GM12878 (cell line): Measurements from ENCODE around the gene KRTAP1-1. TPM values are rescaled to one million over a fixed set of nuclear protein-coding genes. Genes with fewer than 3 reads are reported as not detected.

Experiments
- ATAC-seq: fragments of 200-7000 bp; cut with Tn5 transposase; 3 replicates; pipeline ENCODE4 v1.9.1; 2020; ENCODE audit warnings: mild to moderate bottlenecking, moderate library complexity
- BruUV-seq: library from RNA; stranded (reverse); fragments of 400-500 nt; replicated peaks from 2 replicates; lab custom pipeline; 2021; lab: Mats Ljungman, UMichigan
- CTCF ChIA-PET: fragments of 300-600 bp; sonication (Branson Sonifier 250); formaldehyde crosslinking; extraction: SDS; loops from one replicate; lab custom pipeline; 2021; ENCODE audit warnings: inconsistent platforms; lab: Yijun Ruan, JAX
- POLR2A ChIA-PET: fragments of 350-600 bp; formaldehyde crosslinking; extraction: SDS; loops from one replicate; lab custom pipeline; 2021; ENCODE audit warnings: inconsistent platforms; lab: Charles Lee
- RAD21 ChIA-PET: fragments of 300-600 bp; sonication (Branson Sonifier 250); formaldehyde crosslinking; loops from one replicate; lab custom pipeline; 2023; ENCODE audit warnings: antibody characterized with exemption; ENCODE audit not compliant: unreplicated experiment; lab: Charles Lee
- SMC1A ChIA-PET: fragments of 300-600 bp; sonication (Branson Sonifier 250); formaldehyde crosslinking; loops from one replicate; lab custom pipeline; 2023; ENCODE audit not compliant: unreplicated experiment, uncharacterized antibody; lab: Charles Lee
- DNase-seq: peaks from one replicate; pipeline ENCODE4 v3.0.0-alpha.2; 2011; ENCODE audit warnings: low read depth, low spot score
- FAIRE-seq: peaks from 3 replicates; lab custom pipeline; 2011; peaks lifted over from hg19 to GRCh38; lab: Jason Lieb, UNC
- H2AFZ ChIP-seq: 2 replicates; pipeline ENCODE4 v1.6.0; 2011; ENCODE audit warnings: low read depth, low read length, control low read depth; ENCODE audit not compliant: control insufficient read depth
- H3K27ac ChIP-seq: 2 replicates; pipeline ENCODE4 v1.5.1; 2011; ENCODE audit warnings: control low read depth; ENCODE audit not compliant: control insufficient read depth, insufficient read depth
- H3K27me3 ChIP-seq, 2 experiments: replicated peaks in 1 of 2; 2 replicates each; pipeline versions ENCODE4 v1.6.0 to v1.6.1; 2011; ENCODE audit warnings: low read length in 1 of 2; ENCODE audit not compliant: control insufficient read depth in 2 of 2, insufficient read depth in 2 of 2
- H3K36me3 ChIP-seq, 2 experiments: 2 replicates each; pipeline ENCODE4 v1.5.1; 2011; ENCODE audit warnings: low read length in 1 of 2; ENCODE audit not compliant: control insufficient read depth in 2 of 2, insufficient read depth in 2 of 2
- H3K4me1 ChIP-seq: 2 replicates; pipeline ENCODE4 v1.6.1; 2011; ENCODE audit warnings: mild to moderate bottlenecking, low read length, moderate library complexity, mixed read lengths; ENCODE audit not compliant: control insufficient read depth, insufficient read depth
- H3K4me2 ChIP-seq: 2 replicates; pipeline ENCODE4 v1.6.0; 2011; ENCODE audit warnings: control low read depth; ENCODE audit not compliant: control insufficient read depth, insufficient read depth
- H3K4me3 ChIP-seq: fragments of 200-600 bp; sonication (generic); 2 replicates; pipeline ENCODE4 v1.5.1; 2016
- H3K79me2 ChIP-seq: 2 replicates; pipeline ENCODE4 v1.6.0; 2011; ENCODE audit warnings: low read length; ENCODE audit not compliant: control insufficient read depth, insufficient read depth
- H3K9ac ChIP-seq: 2 replicates; pipeline ENCODE4 v1.8.0; 2011; ENCODE audit warnings: low read length, control low read depth, mixed read lengths; ENCODE audit not compliant: control insufficient read depth, insufficient read depth
- H3K9me3 ChIP-seq: replicated peaks from 3 replicates; pipeline ENCODE4 v1.5.1; 2011; ENCODE audit warnings: mild to moderate bottlenecking, low read length; ENCODE audit not compliant: control insufficient read depth, insufficient read depth
- H4K20me1 ChIP-seq: 2 replicates; pipeline ENCODE4 v1.6.0; 2011; ENCODE audit not compliant: control insufficient read depth, insufficient read depth
- ASH2L ChIP-seq: fragments of 300-600, 200-600 bp; sonication (generic); IDR thresholded peaks from 2 replicates; pipeline ENCODE4 v1.6.1; 2017; ENCODE audit warnings: low read depth, mild to moderate bottlenecking, borderline replicate concordance
- BCL11A ChIP-seq: IDR thresholded peaks from 2 replicates; pipeline ENCODE4 v1.6.1; 2011; ENCODE audit warnings: low read depth, low read length
- CBX5 ChIP-seq: sonication (generic); IDR thresholded peaks from 2 replicates; pipeline ENCODE4 v1.6.1; 2016; ENCODE audit warnings: low read depth, moderate library complexity, mild to moderate bottlenecking, inconsistent platforms
- CHD2 ChIP-seq: IDR thresholded peaks from 2 replicates; pipeline ENCODE4 v1.6.1; 2011; ENCODE audit warnings: low read depth, low read length, improper control_type of control experiment, borderline replicate concordance
- DPF2 ChIP-seq: fragments of 450-650 bp; IDR thresholded peaks from 2 replicates; pipeline ENCODE4 v1.6.1; 2017; ENCODE audit warnings: mild to moderate bottlenecking
- EED ChIP-seq: sonication (generic); IDR thresholded peaks from 2 replicates; pipeline ENCODE4 v1.6.1; 2016; ENCODE audit warnings: antibody characterized with exemption, low read depth
- ESRRA ChIP-seq: IDR thresholded peaks from 2 replicates; pipeline ENCODE4 v1.6.1; 2012; ENCODE audit warnings: mild to moderate bottlenecking, low read length, improper control_type of control experiment
- ETV6 ChIP-seq, 2 experiments: fragments of 450-650 bp in 1 of 2; IDR thresholded peaks in 1 of 2; conservative IDR thresholded peaks in 1 of 2; 2 replicates each; pipeline ENCODE4 v1.6.1; 2014; ENCODE audit warnings: antibody characterized with exemption in 1 of 2, borderline replicate concordance in 1 of 2, low read depth in 1 of 2, mild to moderate bottlenecking in 1 of 2, moderate library complexity in 1 of 2
- KLF5 ChIP-seq: fragments of 450-650 bp; IDR thresholded peaks from 2 replicates; pipeline ENCODE4 v1.6.1; 2014; ENCODE audit warnings: mild to moderate bottlenecking; ENCODE audit not compliant: partially characterized antibody
- MEF2A ChIP-seq: IDR thresholded peaks from 2 replicates; pipeline ENCODE4 v1.6.1; 2011; ENCODE audit warnings: low read depth, mild to moderate bottlenecking, low read length, moderate library complexity; ENCODE audit not compliant: insufficient read depth
- MYB ChIP-seq: fragments of 150-350 bp; IDR thresholded peaks from 2 replicates; pipeline ENCODE4 v1.6.1; 2014; ENCODE audit warnings: mild to moderate bottlenecking, low read depth, low read length, borderline replicate concordance
- PAX5 ChIP-seq: IDR thresholded peaks from 2 replicates; pipeline ENCODE4 v1.6.1; 2011; ENCODE audit warnings: low read depth, low read length, borderline replicate concordance
- RCOR1 ChIP-seq: conservative IDR thresholded peaks from 2 replicates; pipeline ENCODE4 v1.6.1; 2012; ENCODE audit warnings: low read depth, low read length, improper control_type of control experiment
- SP1 ChIP-seq: IDR thresholded peaks from one replicate; pipeline ENCODE4 v1.6.1; 2011; ENCODE audit warnings: low read depth, low read length
- SPI1 ChIP-seq: IDR thresholded peaks from 2 replicates; pipeline ENCODE4 v1.6.1; 2011; ENCODE audit warnings: low read depth, mild to moderate bottlenecking, low read length, moderate library complexity, borderline replicate concordance; ENCODE audit not compliant: insufficient read depth
- SRF ChIP-seq, 2 experiments: IDR thresholded peaks; 2 replicates each; pipeline ENCODE4 v1.6.1; 2011; ENCODE audit warnings: low read depth in 2 of 2, low read length in 2 of 2, mild to moderate bottlenecking in 1 of 2, moderate library complexity in 1 of 2
- SUPT20H ChIP-seq: IDR thresholded peaks from 2 replicates; pipeline ENCODE4 v1.6.1; 2011; ENCODE audit warnings: low read depth, mild to moderate bottlenecking, low read length, moderate library complexity, borderline replicate concordance; ENCODE audit not compliant: control insufficient read depth
- ZZZ3 ChIP-seq: IDR thresholded peaks from 2 replicates; pipeline ENCODE4 v1.6.1; 2011; ENCODE audit warnings: low read depth; ENCODE audit not compliant: control insufficient read depth, insufficient read length
- WGBS: methylation state at CpG from one replicate; pipeline ENCODE4 v1.1.6; 2016; ENCODE audit warnings: low lambda C conversion rate; ENCODE audit not compliant: insufficient replicate concordance, insufficient coverage; ENCODE audit errors: missing lambda C conversion rate; 5-methylcytosine and 5-hydroxymethylcytosine counted together
- in situ Hi-C: fragments of 300-500 bp; cut with MboI; formaldehyde crosslinking; loops from 9 replicates; pipeline ENCODE4 v1.14.3; 2018; ENCODE audit warnings: mixed read lengths
- intact Hi-C: fragments of 100-400 bp; cut with micrococcal nuclease; formaldehyde crosslinking; loops from one replicate; pipeline ENCODE4 v1.14.2; 2022; ENCODE audit not compliant: unreplicated experiment
- polyA plus RNA-seq, 11 experiments: library from polyadenylated mRNA; depleted of rRNA in 4 of 11; unstranded in 6 of 11; stranded (reverse) in 5 of 11; fragments of >200 nt; fragmentation: Nextera tagmentation in 4 of 11; fragmentation: Illumina TruSeq in 1 of 11; extraction: Ambion mirVana in 4 of 11; extraction: Trizol in 1 of 11; gene quantifications; 1 replicate in 1 of 11; 2 replicates in 10 of 11; pipeline versions ENCODE4 v1.2.1 to v1.2.3, GENCODE V29; 2011 to 2016; ENCODE audit warnings: inconsistent platforms in 2 of 11, missing spikeins in 2 of 11, low read depth in 1 of 11
- total RNA-seq, 4 experiments: library from RNA; depleted of rRNA in 3 of 4; stranded (reverse); fragments of >200 nt in 3 of 4; fragmentation: Illumina TruSeq in 1 of 4; extraction: Trizol in 1 of 4; gene quantifications; 2 replicates each; pipeline versions ENCODE4 v1.2.1 to v1.2.3, GENCODE V29; 2013 to 2021
- TF ChIP-seq, protein P1 (sequence below): fragments of 150-350 bp; IDR thresholded peaks from 2 replicates; pipeline ENCODE4 v1.6.1; 2016; ENCODE audit warnings: low read depth, low read length
- TF ChIP-seq, protein P2 (sequence below): fragments of 450-650 bp; IDR thresholded peaks from 2 replicates; pipeline ENCODE4 v1.6.1; 2016; ENCODE audit warnings: mild to moderate bottlenecking

KRTAP1-1 gene
- total and polyA plus RNA-seq, 10 of the 15 experiments (the other 5 are each of a cell fraction or from before 2014, with no cell fraction given), result not detected

DNA sequence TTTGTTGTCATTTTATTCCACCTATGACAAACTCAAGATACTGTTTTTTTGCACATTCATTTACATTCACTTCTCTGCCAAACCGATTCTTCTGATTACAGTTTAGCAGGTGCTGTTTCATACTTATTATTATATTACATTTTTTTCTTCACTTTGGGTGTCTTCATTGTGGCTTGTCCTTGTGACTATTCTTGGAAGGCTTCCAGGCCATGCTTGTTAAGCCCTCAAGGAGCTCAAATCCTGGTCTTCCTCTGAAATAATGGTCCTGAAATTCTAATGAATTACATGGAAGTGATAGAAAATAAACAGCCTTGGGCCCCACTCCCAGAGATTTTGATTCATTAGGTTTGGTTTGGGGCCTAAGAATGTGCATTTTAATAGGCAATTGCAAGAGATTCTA is 23.1 kb upstream of the KRTAP1-1 start (continued):
- TF ChIP-seq, protein P1, sequence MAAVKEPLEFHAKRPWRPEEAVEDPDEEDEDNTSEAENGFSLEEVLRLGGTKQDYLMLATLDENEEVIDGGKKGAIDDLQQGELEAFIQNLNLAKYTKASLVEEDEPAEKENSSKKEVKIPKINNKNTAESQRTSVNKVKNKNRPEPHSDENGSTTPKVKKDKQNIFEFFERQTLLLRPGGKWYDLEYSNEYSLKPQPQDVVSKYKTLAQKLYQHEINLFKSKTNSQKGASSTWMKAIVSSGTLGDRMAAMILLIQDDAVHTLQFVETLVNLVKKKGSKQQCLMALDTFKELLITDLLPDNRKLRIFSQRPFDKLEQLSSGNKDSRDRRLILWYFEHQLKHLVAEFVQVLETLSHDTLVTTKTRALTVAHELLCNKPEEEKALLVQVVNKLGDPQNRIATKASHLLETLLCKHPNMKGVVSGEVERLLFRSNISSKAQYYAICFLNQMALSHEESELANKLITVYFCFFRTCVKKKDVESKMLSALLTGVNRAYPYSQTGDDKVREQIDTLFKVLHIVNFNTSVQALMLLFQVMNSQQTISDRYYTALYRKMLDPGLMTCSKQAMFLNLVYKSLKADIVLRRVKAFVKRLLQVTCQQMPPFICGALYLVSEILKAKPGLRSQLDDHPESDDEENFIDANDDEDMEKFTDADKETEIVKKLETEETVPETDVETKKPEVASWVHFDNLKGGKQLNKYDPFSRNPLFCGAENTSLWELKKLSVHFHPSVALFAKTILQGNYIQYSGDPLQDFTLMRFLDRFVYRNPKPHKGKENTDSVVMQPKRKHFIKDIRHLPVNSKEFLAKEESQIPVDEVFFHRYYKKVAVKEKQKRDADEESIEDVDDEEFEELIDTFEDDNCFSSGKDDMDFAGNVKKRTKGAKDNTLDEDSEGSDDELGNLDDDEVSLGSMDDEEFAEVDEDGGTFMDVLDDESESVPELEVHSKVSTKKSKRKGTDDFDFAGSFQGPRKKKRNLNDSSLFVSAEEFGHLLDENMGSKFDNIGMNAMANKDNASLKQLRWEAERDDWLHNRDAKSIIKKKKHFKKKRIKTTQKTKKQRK, result no peak
- TF ChIP-seq CBX5, result no peak
- no peak for TF ChIP-seq RCOR1
- no peak for TF ChIP-seq KLF5
- no peak for TF ChIP-seq ZZZ3
- no peak for TF ChIP-seq DPF2
- TF ChIP-seq SPI1, result no peak
- TF ChIP-seq MYB, result no peak
- no peak for TF ChIP-seq SRF (IDR thresholded peaks at IDR 0.05; ENCODE audit: low read depth in 2 of 2, low read length in 2 of 2)
- no peak for TF ChIP-seq ETV6 (conservative IDR thresholded peaks at IDR 0.05 in 1 of 2, IDR thresholded peaks at IDR 0.05 in 1 of 2; ENCODE audit: borderline replicate concordance in 1 of 2, low read depth in 1 of 2)

DNA sequence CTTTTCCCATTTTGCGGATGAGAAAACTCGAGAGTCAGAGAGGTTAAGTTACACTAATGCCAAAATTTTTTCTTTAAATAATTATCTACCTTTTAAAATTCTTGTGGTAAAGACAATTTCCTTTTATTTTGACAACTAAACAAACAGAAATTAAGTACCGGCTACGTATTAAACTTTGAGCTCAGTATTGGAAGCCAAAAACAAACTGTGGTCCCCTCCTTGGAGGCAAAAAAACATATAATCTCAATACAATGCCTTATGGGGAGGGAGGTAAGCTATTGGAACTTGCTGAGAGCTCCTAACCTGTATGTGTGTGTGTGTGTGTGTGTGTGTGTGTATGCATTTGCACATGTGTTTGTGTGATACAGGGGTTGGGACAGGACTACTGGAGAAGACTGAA is 22.2 kb upstream of the KRTAP1-1 start:
- ATAC-seq, result no peak
- Histone ChIP-seq H3K9ac (no peak overlapping the region), H4K20me1 (no peaks in the 10 kb centered on the region), H3K9me3 (no peaks in the 10 kb centered on the region), H2AFZ (no peak overlapping the region), H3K4me2 (no peak overlapping the region), H3K4me1 (no peaks in the 10 kb centered on the region), H3K27me3 (no peaks in the 10 kb centered on the region; a peak in 1 of 4 replicates), H3K4me3 (no peak overlapping the region), H3K27ac (no peak overlapping the region), H3K79me2 (no peaks in the 10 kb centered on the region), H3K36me3 (no peaks in the 10 kb centered on the region)
- DNase-seq, result no peak
- in situ Hi-C loops (no loop called here), intact Hi-C loops (no loop called here)
- ChIA-PET SMC1A (no interaction called here), RAD21 (no interaction called here), POLR2A (no interaction called here), CTCF (no interaction called here)
- no peak for FAIRE-seq
- BruUV-seq, result no TSS peak
- 20% methylated on average over 4 of the region's 4 CpGs for WGBS
- TF ChIP-seq SP1, result no peak
- no peak for TF ChIP-seq PAX5
- no peak for TF ChIP-seq ESRRA
- no peak for TF ChIP-seq MEF2A
- TF ChIP-seq EED, result no peak
- no peak for TF ChIP-seq SUPT20H
- TF ChIP-seq CHD2, result no peak
- no peak for TF ChIP-seq ASH2L
- TF ChIP-seq, protein P2, sequence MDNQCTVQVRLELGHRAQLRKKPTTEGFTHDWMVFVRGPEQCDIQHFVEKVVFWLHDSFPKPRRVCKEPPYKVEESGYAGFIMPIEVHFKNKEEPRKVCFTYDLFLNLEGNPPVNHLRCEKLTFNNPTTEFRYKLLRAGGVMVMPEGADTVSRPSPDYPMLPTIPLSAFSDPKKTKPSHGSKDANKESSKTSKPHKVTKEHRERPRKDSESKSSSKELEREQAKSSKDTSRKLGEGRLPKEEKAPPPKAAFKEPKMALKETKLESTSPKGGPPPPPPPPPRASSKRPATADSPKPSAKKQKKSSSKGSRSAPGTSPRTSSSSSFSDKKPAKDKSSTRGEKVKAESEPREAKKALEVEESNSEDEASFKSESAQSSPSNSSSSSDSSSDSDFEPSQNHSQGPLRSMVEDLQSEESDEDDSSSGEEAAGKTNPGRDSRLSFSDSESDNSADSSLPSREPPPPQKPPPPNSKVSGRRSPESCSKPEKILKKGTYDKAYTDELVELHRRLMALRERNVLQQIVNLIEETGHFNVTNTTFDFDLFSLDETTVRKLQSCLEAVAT, result no peak
- no peak for TF ChIP-seq BCL11A
- no peak for TF ChIP-seq ZZZ3
